Right atrium auricular region (tissue), 2 donors: ENCODE results near the gene PHF21B. TPM values are rescaled to one million over a fixed set of nuclear protein-coding genes. Genes with fewer than 3 reads are reported as not detected.
"Not testable (repeated sequence)": the region's sequence is repeated elsewhere in the genome, so short reads cannot be mapped to it uniquely, and the experiment has no call there.

Experiments
- DNase-seq: peaks from one replicate; pipeline ENCODE4 v3.0.0-alpha.2; 2019; ENCODE audit warnings: low spot score
- H3K27ac ChIP-seq, 2 donors: fragments of 200-600 bp; sonication (generic); 1 replicate in 1 of 2; 2 replicates in 1 of 2; pipeline ENCODE4 v1.5.1; 2016 to 2019
- H3K27me3 ChIP-seq, 2 donors: fragments of 200-600 bp; sonication (generic); one replicate each; pipeline versions ENCODE4 v1.5.1 to v1.6.0; 2017 to 2019
- H3K36me3 ChIP-seq: fragments of 200-600 bp; sonication (generic); one replicate; pipeline ENCODE4 v1.5.1; 2016
- H3K4me1 ChIP-seq, 2 donors: fragments of 200-600 bp; sonication (generic); one replicate each; pipeline versions ENCODE4 v1.5.1 to v1.6.0; 2017 to 2019
- H3K4me3 ChIP-seq, 2 donors: fragments of 200-600 bp; sonication (generic); 1 replicate in 1 of 2; 2 replicates in 1 of 2; pipeline ENCODE4 v1.5.1; 2017 to 2019; ENCODE audit warnings: mild to moderate bottlenecking in 1 of 2, moderate library complexity in 1 of 2
- H3K9me3 ChIP-seq, 2 donors: fragments of 200-600 bp; sonication (generic); one replicate each; pipeline ENCODE4 v1.5.1; 2019
- CTCF ChIP-seq, 2 donors: fragments of 200-600 bp; sonication (generic); IDR thresholded peaks; one replicate each; pipeline ENCODE4 v1.5.1; 2019; ENCODE audit warnings: antibody characterized with exemption in 2 of 2
- total RNA-seq, 2 donors: library from RNA; depleted of rRNA; stranded (reverse); fragments of >200 nt; gene quantifications; one replicate each; pipeline ENCODE4 v1.1.0, GENCODE V29; 2016

The PHF21B gene
- total RNA-seq: 1 to 10 TPM; 1.4 to 2.2 TPM

GRCh38 chr22:45009606-45010531 is at the start of gene PHF21B:
Gene PHF21B, minus strand, starts transcription at chr22:45010005. Its CDS starts 456 bp downstream, at chr22:45009549.
- H3K36me3 ChIP-seq: no peaks in the 10 kb centered on the region
- no peak for TF ChIP-seq CTCF (IDR thresholded peaks at IDR 0.05)
- no peaks in the 10 kb centered on the region for H3K9me3 ChIP-seq
- DNase-seq: no peak
- H3K27me3 ChIP-seq: no peaks in the 10 kb centered on the region
- H3K4me3 ChIP-seq: peak within 1 kb of the TSS; percentile 65 to 68
- peaks cover 0 to 36% of the 10 kb centered on the region in 2 donors for H3K4me1 ChIP-seq
- peak within 1 kb of the TSS; percentile 76 to 79 for H3K27ac ChIP-seq

- Histone ChIP-seq H3K27ac (no peak overlapping the region), H3K36me3 (no peaks in the 10 kb centered on the region), H3K9me3 (no peaks in the 10 kb centered on the region), H3K4me3 (no peak overlapping the region), H3K4me1 (no peaks in the 10 kb centered on the region), H3K27me3 (no peaks in the 10 kb centered on the region)
- no peak for DNase-seq
- no peak for TF ChIP-seq CTCF (IDR thresholded peaks at IDR 0.05)
Measured at GRCh38 chr22:45059296-45059695, 49.5 kb upstream of the PHF21B start.

- no peak for DNase-seq
- Histone ChIP-seq H3K4me3 (no peak overlapping the region), H3K36me3 (no peaks in the 10 kb centered on the region), H3K27ac (no peak overlapping the region), H3K27me3 (no peaks in the 10 kb centered on the region), H3K4me1 (no peaks in the 10 kb centered on the region), H3K9me3 (no peaks in the 10 kb centered on the region)
- TF ChIP-seq CTCF (IDR thresholded peaks at IDR 0.05): no peak
Measured at GRCh38 chr22:45058622-45058912, 48.8 kb upstream of the PHF21B start.

- TF ChIP-seq CTCF (IDR thresholded peaks at IDR 0.05): no peak
- Histone ChIP-seq H3K4me3 (no peak overlapping the region), H3K36me3 (no peaks in the 10 kb centered on the region), H3K27ac (no peak overlapping the region), H3K4me1 (no peaks in the 10 kb centered on the region), H3K9me3 (no peaks in the 10 kb centered on the region), H3K27me3 (no peaks in the 10 kb centered on the region)
- DNase-seq: no peak
Measured at GRCh38 chr22:45055936-45056335, 46.1 kb upstream of the PHF21B start.

GRCh38 chr22:45053571-45053970 is 43.8 kb upstream of the PHF21B start:
- Histone ChIP-seq H3K4me3 (no peak overlapping the region), H3K27me3 (no peaks in the 10 kb centered on the region), H3K27ac (no peak overlapping the region), H3K9me3 (no peaks in the 10 kb centered on the region), H3K4me1 (no peaks in the 10 kb centered on the region), H3K36me3 (no peaks in the 10 kb centered on the region)
- no peak for TF ChIP-seq CTCF (IDR thresholded peaks at IDR 0.05)
- no peak for DNase-seq

- Histone ChIP-seq H3K27me3 (no peaks in the 10 kb centered on the region), H3K27ac (no peak overlapping the region), H3K4me1 (no peaks in the 10 kb centered on the region), H3K4me3 (no peak overlapping the region), H3K36me3 (no peaks in the 10 kb centered on the region), H3K9me3 (no peaks in the 10 kb centered on the region)
- no peak for DNase-seq
- TF ChIP-seq CTCF (IDR thresholded peaks at IDR 0.05): no peak
Measured at GRCh38 chr22:45053094-45053493, 43.3 kb upstream of the PHF21B start.

GRCh38 chr22:45052665-45053064 is 42.9 kb upstream of the PHF21B start:
- not testable (repeated sequence) for H3K9me3 ChIP-seq, H3K4me1 ChIP-seq, H3K27me3 ChIP-seq, H3K4me3 ChIP-seq, DNase-seq, H3K36me3 ChIP-seq, H3K27ac ChIP-seq
